GM21723 (cell line): ENCODE results near the gene RAPGEF6.
"Not testable (repeated sequence)": the region's sequence is repeated elsewhere in the genome, so short reads cannot be mapped to it uniquely, and the experiment has no call there.

Experiments used
- ATAC-seq: cut with Tn5 transposase; IDR thresholded peaks from one replicate; pipeline ENCODE4 v1.9.1; 2021; ENCODE audit warnings: mild to moderate bottlenecking, moderate library complexity; ENCODE audit not compliant: unreplicated experiment

Gene RAPGEF6, protein sequence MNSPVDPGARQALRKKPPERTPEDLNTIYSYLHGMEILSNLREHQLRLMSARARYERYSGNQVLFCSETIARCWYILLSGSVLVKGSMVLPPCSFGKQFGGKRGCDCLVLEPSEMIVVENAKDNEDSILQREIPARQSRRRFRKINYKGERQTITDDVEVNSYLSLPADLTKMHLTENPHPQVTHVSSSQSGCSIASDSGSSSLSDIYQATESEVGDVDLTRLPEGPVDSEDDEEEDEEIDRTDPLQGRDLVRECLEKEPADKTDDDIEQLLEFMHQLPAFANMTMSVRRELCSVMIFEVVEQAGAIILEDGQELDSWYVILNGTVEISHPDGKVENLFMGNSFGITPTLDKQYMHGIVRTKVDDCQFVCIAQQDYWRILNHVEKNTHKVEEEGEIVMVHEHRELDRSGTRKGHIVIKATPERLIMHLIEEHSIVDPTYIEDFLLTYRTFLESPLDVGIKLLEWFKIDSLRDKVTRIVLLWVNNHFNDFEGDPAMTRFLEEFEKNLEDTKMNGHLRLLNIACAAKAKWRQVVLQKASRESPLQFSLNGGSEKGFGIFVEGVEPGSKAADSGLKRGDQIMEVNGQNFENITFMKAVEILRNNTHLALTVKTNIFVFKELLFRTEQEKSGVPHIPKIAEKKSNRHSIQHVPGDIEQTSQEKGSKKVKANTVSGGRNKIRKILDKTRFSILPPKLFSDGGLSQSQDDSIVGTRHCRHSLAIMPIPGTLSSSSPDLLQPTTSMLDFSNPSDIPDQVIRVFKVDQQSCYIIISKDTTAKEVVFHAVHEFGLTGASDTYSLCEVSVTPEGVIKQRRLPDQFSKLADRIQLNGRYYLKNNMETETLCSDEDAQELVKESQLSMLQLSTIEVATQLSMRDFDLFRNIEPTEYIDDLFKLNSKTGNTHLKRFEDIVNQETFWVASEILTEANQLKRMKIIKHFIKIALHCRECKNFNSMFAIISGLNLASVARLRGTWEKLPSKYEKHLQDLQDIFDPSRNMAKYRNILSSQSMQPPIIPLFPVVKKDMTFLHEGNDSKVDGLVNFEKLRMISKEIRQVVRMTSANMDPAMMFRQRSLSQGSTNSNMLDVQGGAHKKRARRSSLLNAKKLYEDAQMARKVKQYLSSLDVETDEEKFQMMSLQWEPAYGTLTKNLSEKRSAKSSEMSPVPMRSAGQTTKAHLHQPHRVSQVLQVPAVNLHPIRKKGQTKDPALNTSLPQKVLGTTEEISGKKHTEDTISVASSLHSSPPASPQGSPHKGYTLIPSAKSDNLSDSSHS (N-terminal part only)

DNA sequence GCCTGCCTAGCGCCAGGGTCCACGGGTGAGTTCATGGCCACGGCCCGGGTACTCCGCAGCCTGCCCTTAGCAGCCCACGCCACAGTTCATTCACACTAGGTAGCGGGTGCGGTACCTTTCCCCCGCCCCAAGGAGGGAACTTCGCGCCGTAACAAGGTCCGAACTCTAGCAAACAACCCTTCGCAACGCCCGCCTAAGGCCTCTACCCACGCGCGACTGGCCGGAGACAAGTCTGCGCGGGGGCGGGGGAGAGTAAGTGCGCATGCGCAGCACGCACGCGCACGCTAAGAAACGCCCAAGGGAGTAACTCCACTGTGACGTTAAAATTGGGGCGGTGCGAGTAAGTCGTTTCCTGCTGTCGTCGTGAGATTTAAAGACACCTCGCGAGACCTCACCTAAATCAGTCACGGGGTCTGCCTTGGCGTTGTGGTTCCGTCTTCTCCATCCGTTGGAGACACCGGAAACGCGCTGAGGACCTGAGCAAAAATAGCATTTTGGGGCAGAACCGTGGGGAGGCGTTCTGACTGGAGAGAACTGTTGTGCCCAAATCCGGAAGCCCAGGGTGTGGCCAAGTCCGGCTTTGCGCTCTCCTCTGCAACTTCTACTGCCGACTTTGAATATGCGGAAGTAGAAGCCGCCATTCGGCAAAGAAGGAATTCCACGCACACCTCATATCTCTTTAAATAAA is at the start of gene RAPGEF6:
Gene RAPGEF6, minus strand, starts transcription at position 234 of the 688 bp plus-strand sequence. Its CDS starts 199 bp downstream, at position 35.
- peak; percentile 88 for ATAC-seq

- no peak for ATAC-seq
Observed at GRCh38 chr5:131684595-131684994, 49.6 kb upstream of the RAPGEF6 start.

- no peak for ATAC-seq
Observed at GRCh38 chr5:131684051-131684450, 49.0 kb upstream of the RAPGEF6 start.

DNA sequence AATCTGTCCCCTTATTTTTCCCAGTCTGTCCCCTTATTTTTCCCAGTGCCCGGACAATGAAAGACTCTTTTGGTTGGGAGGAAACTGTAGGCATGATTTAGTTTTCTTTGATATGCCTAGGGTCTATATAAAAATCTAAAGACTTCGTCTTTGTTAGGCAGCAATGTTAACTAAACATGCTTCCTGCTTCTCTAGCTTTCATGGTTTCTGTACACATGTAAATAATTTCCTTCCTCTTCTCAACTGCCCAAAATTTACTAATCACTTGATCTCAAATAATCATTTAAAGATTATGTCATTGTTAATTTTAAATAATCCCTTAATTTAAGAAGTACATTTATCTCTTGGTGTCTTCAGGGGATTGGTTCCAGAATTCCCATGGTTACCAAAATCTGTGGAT is 47.8 kb upstream of the RAPGEF6 start:
- no peak for ATAC-seq

DNA sequence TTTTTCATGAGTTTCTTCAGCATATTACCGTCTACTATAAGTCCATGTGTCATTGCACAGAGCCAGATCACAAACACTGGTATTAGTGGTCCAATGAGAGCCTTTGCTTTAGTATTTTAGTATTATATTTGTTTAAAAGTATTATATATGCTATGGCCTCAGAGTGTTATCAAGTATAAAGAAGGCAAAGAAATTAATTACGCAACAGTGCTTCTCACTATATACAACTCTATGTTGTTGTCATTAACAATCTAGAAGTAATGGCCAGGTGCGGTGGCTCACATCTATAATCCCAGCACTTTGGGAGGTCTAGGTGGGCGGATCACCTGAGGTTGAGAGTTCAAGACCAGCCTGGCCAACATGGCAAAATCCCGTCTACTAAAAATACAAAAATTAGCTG is 47.1 kb upstream of the RAPGEF6 start:
- no peak for ATAC-seq

GRCh38 chr5:131679911-131680310 is 44.9 kb upstream of the RAPGEF6 start:
- no peak for ATAC-seq

DNA sequence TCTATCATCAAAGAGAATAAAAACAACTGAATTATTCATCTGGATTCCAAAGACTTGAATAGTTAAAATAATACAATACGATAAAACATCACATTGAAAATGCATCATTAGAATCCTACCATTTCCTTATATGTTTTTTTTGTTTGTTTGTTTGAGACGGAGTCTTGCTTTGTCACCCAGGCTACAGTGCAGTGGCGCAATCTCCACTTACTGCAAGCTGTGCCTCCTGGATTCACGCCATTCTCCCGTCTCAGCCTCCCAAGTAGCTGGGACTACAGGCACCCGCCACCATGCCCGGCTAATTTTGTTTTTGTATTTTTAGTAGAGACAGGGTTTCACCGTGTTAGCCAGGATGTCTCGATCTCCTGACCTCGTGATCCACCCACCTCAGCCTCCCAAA is 43.2 kb upstream of the RAPGEF6 start:
- ATAC-seq: not testable (repeated sequence)

GRCh38 chr5:131677115-131677514 is 42.1 kb upstream of the RAPGEF6 start:
- no peak for ATAC-seq

- peak; percentile 45 for ATAC-seq
Observed at GRCh38 chr5:131672776-131673175, 37.7 kb upstream of the RAPGEF6 start.

DNA sequence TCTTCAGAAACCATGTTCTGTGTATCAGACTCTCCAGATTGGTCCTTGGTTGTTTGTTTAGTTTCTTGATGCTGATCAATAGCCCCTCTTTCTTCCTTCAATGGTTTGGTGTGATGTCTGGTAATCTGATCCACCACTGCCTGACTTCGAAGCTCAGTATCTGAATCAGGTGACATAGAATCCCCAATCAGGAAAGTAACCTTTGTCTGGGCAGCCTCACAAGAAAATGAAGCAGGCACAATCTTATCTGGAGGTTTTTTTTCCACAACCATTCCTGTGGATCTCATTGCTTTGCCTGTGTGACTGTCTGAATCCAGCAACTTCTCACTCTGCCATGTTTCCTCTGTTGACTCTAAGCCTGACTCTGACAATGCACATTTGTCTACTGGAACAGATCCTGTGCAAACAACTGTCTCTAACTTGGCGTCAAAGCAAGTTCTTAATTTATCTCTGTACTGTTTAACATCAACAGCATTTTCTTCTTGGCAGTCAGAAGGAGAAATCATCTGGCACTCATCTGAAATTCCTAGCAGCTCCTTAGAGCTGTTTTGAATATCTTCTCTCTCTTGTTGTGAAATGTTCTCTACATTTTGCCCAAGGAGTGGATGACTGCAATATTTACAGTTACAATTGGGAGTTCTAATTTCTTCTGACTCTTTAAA is 37.1 kb upstream of the RAPGEF6 start:
- no peak for ATAC-seq

DNA sequence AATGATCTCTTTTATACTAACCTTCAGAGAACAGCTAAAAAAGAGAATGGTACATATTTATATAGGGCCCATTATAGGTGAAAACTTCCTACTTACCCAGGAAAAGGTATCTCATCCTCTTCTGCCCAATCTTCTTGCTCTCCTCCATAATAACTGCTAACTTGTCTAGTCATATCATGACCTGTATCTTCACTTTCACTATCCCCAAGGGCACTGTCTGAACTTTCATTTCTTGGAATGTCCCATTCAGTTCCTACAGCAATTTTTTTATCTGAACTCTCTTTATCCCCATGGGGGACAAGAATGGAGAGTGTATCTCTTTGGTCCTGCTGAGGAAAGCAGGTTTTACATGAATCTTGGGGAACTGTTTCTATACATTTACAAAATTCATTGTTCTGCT is 36.4 kb upstream of the RAPGEF6 start:
- peak; percentile 48 for ATAC-seq

DNA sequence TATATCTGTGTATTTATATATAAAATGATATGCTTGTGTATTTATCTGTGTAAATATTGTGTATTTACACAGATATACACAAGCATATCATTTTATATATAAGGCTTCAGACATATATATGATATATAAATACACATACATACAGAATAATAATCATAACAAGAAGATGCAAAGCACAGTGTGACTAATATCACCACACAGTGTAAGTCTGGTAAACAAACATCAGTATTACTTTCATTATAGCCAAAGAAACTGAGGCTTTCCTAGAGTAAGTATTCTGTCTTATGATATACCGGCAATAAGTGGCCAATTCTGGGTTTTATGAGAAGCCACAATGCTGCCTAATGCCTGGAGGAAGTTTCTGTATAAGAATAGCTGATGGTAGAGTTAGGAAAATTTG is 29.9 kb upstream of the RAPGEF6 start:
- peak; percentile 57 for ATAC-seq

DNA sequence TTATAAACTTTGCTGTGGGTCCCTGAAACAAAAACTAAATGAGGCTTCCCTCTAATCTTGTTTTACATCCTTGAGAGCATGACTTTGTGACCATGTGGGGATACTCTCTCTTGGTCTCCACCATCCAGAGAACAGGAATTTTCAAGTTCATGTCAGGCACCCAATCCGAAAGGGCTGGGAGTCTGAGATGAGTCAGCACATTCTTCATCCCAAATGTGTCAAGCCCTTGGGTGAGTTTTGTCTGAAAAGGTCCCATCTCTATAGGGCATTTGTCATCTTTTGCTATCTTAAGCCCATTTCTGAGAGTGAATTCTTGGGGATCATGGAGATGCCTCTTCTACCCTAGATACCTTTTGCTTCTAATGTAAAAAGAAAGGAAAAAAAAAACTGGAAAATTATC is 26.9 kb upstream of the RAPGEF6 start:
- no peak for ATAC-seq

DNA sequence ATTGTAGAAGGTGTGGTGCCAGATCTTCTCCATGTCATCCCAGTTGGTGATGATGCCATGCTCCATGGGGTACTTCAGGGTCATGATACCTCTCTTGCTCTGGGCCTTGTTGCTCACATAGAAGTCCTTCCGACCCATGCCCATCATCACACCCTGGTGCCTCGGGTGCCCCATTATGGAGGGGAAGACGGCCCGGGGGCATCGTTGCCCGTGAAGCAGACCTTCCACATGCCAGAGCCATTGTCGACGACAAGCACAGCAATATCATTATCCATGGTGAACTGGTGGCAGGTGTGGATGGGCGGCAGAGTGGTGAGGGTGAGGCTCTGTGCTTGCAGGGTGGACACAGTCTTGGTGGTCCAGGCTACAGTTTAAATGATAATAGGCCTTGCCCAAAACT is 24.8 kb upstream of the RAPGEF6 start:
- ATAC-seq: no peak

DNA sequence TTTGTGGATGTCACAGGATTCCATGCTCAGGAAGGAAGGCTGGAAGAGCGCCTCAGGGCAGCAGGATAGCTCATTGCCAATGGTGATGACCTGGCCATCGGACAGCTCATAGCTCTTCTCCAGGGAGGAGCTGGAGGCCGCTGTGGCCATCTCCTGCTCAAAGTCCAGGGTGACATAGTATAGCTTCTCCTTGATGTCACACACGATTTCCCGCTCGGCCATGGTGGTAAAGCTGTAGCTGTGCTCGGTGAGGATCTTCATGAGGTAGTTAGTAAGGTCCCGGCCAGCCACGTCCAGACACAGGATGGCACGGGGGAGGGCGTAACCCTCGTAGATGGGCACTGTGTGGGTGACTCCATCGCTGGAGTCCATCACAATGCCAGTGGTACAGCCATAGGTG is 24.3 kb upstream of the RAPGEF6 start:
- ATAC-seq: no peak

- ATAC-seq: no peak
Observed at GRCh38 chr5:131654776-131655175, 19.7 kb upstream of the RAPGEF6 start.

- no peak for ATAC-seq
Observed at GRCh38 chr5:131654309-131654708, 19.3 kb upstream of the RAPGEF6 start.

GRCh38 chr5:131649161-131649560 is 14.1 kb upstream of the RAPGEF6 start:
- ATAC-seq: no peak

GRCh38 chr5:131647048-131647769 is 12.2 kb upstream of the RAPGEF6 start:
- peak; percentile 68 for ATAC-seq
